Mucosa of rectum (tissue), 2 donors: Measurements from ENCODE around the gene PLA2G3.

ENCODE experiments used
- H3K27ac ChIP-seq, 2 donors: one replicate each; pipeline ENCODE4 v1.7.0; 2013; ENCODE audit warnings: inconsistent platforms in 2 of 2, low read depth in 2 of 2, low read length in 2 of 2
- H3K27me3 ChIP-seq, 2 donors: one replicate each; pipeline ENCODE4 v1.7.0; 2013; ENCODE audit warnings: low read length in 2 of 2; ENCODE audit not compliant: control insufficient read depth in 2 of 2, insufficient read depth in 2 of 2
- H3K36me3 ChIP-seq, 2 donors: one replicate each; pipeline ENCODE4 v1.7.0; 2013; ENCODE audit warnings: low read length in 2 of 2; ENCODE audit not compliant: control insufficient read depth in 2 of 2, insufficient read depth in 2 of 2
- H3K4me1 ChIP-seq, 2 donors: one replicate each; pipeline ENCODE4 v1.7.0; 2013; ENCODE audit warnings: low read length in 2 of 2, mild to moderate bottlenecking in 1 of 2; ENCODE audit not compliant: control insufficient read depth in 2 of 2, insufficient read depth in 2 of 2
- H3K4me3 ChIP-seq, 2 donors: one replicate each; pipeline ENCODE4 v1.7.0; 2013; ENCODE audit warnings: low read length in 2 of 2
- H3K9ac ChIP-seq, 2 donors: one replicate each; pipeline ENCODE4 v1.7.0; 2013; ENCODE audit warnings: low read length in 2 of 2, low read depth in 1 of 2, mild to moderate bottlenecking in 1 of 2
- H3K9me3 ChIP-seq, 2 donors: one replicate each; pipeline ENCODE4 v1.7.0; 2013; ENCODE audit warnings: low read length in 2 of 2; ENCODE audit not compliant: control insufficient read depth in 2 of 2
- donor health status: healthy.
- donor health status: Normal muscosa, but diverticular disease.

PLA2G3 gene

DNA sequence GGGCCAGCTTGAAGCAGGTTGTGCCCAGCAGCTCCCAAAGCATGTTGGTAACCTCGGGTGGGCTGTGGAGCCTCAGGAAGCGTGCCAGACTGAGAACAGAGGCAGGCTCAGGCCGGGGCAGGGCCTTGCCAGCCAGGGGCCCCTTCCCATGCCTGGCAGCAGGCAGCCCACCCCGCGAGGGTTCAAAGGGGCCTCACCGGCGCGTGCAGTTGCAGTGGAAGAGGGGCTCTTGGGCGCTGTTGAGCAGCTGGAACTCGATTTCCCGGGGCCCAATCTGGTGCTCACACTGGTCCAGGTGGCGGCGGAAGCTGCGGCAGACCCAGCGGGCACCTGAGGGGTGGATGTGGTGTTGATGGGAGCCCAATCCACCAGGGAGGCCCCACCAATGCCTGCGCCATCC is 3.6 kb downstream of the PLA2G3 start:
- Histone ChIP-seq H3K36me3 (peaks cover 2 to 4% of the 10 kb centered on the region in 2 donors), H3K9ac (no peak overlapping the region), H3K4me1 (no peaks in the 10 kb centered on the region), H3K9me3 (no peaks in the 10 kb centered on the region), H3K27me3 (no peaks in the 10 kb centered on the region), H3K27ac (no peak overlapping the region), H3K4me3 (no peak overlapping the region)

DNA sequence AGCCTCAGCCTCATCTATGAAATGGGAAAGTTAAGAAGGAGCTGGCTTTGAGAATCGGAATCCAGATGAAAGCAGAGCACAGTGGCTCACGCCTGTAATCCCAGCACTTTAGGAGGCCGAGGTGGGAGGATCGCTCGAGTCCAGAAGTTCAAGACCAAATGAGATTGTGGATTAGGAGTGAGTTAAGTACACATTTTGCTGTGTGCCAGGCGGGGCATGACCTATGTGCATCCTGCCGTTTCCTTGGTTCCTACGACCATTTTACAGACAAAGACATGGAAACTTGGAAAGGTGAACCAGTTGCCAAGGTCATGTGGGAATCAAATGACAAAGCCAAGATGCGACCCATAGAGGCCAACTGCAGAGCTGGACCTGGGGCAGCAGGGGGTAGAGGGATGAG is 4.2 kb downstream of the PLA2G3 start:
- no peaks in the 10 kb centered on the region for H3K4me1 ChIP-seq
- peaks cover 2 to 4% of the 10 kb centered on the region in 2 donors for H3K36me3 ChIP-seq
- H3K9me3 ChIP-seq, result no peaks in the 10 kb centered on the region
- H3K4me3 ChIP-seq, result no peak overlapping the region
- H3K9ac ChIP-seq, result no peak overlapping the region
- no peak overlapping the region for H3K27ac ChIP-seq
- H3K27me3 ChIP-seq, result no peaks in the 10 kb centered on the region

DNA sequence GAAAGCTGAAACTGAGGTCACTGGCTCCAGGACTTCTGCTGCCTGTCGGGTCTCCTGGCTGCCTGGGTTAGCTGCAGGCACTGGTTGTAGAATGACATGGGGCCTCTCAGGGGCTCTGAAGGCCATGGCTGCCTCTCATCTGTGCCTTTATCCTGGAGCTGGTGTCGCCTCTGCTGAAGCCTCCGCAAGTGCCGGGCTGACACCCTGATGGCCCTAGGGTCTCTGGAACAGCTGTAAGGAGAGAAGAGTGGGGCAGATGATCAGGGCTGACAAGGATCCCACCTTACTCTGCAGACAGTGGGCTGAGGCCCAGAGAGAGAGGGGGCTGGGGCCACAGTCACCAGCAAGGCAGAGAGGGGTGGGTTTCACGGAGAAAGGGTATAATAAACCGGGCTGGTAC is 4.6 kb downstream of the PLA2G3 start:
- Histone ChIP-seq H3K9ac (no peak overlapping the region), H3K4me1 (no peaks in the 10 kb centered on the region), H3K9me3 (no peaks in the 10 kb centered on the region), H3K36me3 (peaks cover 2 to 4% of the 10 kb centered on the region in 2 donors), H3K27ac (no peak overlapping the region), H3K4me3 (no peak overlapping the region), H3K27me3 (no peaks in the 10 kb centered on the region)

DNA sequence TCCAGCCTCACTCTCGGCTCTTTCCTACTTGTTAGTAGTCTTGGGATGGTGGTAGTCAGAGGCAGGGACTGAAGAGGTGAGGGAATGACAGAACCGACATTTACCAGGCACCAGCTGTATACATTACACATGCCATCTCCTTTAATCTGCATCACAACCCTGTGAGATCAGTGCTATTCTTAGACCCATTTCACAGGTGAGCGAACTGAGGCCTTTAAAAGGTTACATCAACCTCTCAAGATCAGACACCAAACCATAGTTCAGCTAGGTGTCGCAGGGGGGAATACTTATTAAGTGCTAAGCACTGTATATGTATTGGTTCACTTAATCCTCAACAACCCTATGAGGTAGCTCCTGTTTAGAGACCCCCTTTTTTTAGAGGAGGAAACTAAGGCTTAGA is 5.6 kb downstream of the PLA2G3 start:
- H3K27me3 ChIP-seq, result no peaks in the 10 kb centered on the region
- H3K36me3 ChIP-seq, result peaks cover 2 to 4% of the 10 kb centered on the region in 2 donors
- H3K9me3 ChIP-seq, result no peaks in the 10 kb centered on the region
- no peak overlapping the region for H3K27ac ChIP-seq
- no peak overlapping the region for H3K4me3 ChIP-seq
- no peaks in the 10 kb centered on the region for H3K4me1 ChIP-seq
- H3K9ac ChIP-seq, result no peak overlapping the region

DNA sequence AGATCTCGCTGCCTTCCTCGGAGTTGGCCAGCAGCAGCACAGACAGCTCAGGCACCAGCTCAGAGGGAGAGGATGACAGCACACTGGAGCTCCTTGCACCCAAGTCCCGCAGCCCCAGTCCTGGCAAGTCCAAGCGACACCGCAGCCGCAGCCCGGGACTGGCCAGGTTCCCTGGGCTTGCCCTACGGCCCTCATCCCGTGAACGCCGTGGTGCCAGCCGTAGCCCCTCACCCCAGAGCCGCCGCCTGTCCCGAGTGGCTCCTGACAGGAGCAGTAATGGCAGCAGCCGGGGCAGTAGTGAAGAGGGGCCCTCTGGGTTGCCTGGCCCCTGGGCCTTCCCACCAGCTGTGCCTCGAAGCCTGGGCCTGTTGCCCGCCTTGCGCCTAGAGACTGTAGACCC is 6.4 kb downstream of the PLA2G3 start:
- no peaks in the 10 kb centered on the region for H3K4me1 ChIP-seq
- no peak overlapping the region for H3K9ac ChIP-seq
- H3K27ac ChIP-seq, result no peak overlapping the region
- no peak overlapping the region for H3K4me3 ChIP-seq
- H3K27me3 ChIP-seq, result no peaks in the 10 kb centered on the region
- no peaks in the 10 kb centered on the region for H3K9me3 ChIP-seq
- H3K36me3 ChIP-seq, result peaks cover 2 to 4% of the 10 kb centered on the region in 2 donors

DNA sequence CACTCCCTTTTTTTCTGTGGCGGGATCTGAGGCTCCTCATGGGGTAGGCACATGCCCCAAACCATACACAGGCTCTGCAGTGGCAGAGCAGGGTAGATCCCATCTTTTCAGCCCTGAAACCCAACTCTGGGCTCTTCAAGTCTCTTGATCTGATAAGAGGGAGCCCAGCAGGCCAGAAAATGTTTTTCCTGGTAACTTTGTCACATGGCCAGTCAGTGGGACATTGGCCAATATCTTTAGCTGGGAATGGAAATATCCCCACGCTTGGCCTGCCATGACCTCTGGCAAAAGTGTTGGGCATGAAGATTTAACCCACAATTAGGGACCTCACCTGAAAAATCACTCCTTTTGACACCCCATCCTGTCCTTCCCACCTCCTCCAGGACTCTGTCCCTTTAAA is 9.4 kb downstream of the PLA2G3 start:
- no peaks in the 10 kb centered on the region for H3K9me3 ChIP-seq
- H3K4me1 ChIP-seq, result peaks cover 0 to 2% of the 10 kb centered on the region in 2 donors
- H3K9ac ChIP-seq, result no peak overlapping the region
- H3K27ac ChIP-seq, result no peak overlapping the region
- H3K36me3 ChIP-seq, result peaks cover 4 to 9% of the 10 kb centered on the region in 2 donors
- H3K27me3 ChIP-seq, result no peaks in the 10 kb centered on the region
- no peak overlapping the region for H3K4me3 ChIP-seq

DNA sequence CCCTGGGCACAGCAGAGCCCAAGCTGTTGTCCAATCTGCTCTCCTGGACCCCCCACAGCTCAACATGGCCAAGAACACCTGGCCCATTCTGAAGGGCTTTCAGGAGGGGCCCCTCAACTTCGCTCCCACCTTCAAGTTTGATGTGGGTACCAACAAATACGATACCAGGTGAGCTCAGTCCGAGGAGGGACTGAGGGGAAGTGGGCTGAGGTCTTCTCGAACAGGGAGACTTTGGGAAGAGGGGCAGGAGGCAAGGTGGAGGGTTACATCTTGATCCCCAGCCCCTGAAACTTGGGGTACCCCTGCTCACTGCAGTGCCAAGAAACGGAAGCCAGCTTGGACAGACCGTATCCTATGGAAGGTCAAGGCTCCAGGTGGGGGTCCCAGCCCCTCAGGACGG is 12.2 kb downstream of the PLA2G3 start:
- Histone ChIP-seq H3K4me3 (no peak overlapping the region), H3K4me1 (peaks cover 0 to 8% of the 10 kb centered on the region in 2 donors), H3K36me3 (peaks cover 0 to 9% of the 10 kb centered on the region in 2 donors), H3K9ac (no peak overlapping the region), H3K27ac (no peak overlapping the region), H3K27me3 (no peaks in the 10 kb centered on the region), H3K9me3 (no peaks in the 10 kb centered on the region)

DNA sequence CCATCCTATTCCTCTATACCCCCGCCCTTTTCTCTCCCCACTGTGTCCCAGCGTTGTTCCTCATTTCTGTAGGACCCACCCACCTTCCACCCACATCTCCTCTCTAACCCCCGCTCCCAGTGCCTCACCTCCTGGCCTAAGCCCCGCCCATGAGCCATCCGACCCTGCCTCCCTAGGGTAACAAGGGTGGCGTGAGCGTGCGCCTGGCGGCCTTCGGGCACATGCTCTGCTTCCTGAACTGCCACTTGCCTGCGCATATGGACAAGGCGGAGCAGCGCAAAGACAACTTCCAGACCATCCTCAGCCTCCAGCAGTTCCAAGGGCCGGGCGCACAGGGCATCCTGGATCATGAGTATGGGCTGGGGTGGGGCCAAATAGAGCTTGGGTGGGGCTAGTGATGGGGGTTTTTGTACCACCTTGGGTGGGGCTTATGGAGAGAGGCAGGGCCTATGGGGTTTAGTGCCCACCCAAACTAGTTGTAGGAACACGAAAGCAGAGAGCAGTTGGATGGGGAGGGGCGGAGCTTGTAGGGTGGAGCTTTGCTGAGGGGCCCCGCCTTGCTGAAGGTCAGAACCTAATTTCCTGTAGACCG is 13.0 kb downstream of the PLA2G3 start:
- peaks cover 5 to 16% of the 10 kb centered on the region in 2 donors for H3K4me1 ChIP-seq
- H3K27ac ChIP-seq, result no peak overlapping the region
- H3K27me3 ChIP-seq, result no peaks in the 10 kb centered on the region
- peaks cover 0 to 7% of the 10 kb centered on the region in 2 donors for H3K36me3 ChIP-seq
- no peaks in the 10 kb centered on the region for H3K9me3 ChIP-seq
- no peak overlapping the region for H3K4me3 ChIP-seq
- H3K9ac ChIP-seq, result no peak overlapping the region

DNA sequence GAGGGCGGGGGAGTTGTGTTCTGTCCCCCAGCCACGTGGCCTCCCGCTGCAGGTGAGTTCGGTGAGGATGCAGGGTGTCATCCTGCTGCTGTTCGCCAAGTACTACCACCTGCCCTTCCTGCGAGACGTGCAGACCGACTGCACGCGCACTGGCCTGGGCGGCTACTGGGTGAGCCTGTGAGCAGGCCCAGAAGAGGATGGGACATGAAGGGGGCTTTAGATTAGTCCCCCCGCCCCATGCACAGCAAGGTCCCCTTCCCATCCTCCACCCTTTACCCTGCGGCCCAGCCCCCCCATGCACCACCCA is 13.5 kb downstream of the PLA2G3 start:
- H3K9ac ChIP-seq, result no peak overlapping the region
- peaks cover 0 to 7% of the 10 kb centered on the region in 2 donors for H3K36me3 ChIP-seq
- H3K9me3 ChIP-seq, result no peaks in the 10 kb centered on the region
- H3K4me1 ChIP-seq, result peaks cover 10 to 20% of the 10 kb centered on the region in 2 donors
- H3K27me3 ChIP-seq, result no peaks in the 10 kb centered on the region
- no peak overlapping the region for H3K4me3 ChIP-seq
- H3K27ac ChIP-seq, result no peak overlapping the region

DNA sequence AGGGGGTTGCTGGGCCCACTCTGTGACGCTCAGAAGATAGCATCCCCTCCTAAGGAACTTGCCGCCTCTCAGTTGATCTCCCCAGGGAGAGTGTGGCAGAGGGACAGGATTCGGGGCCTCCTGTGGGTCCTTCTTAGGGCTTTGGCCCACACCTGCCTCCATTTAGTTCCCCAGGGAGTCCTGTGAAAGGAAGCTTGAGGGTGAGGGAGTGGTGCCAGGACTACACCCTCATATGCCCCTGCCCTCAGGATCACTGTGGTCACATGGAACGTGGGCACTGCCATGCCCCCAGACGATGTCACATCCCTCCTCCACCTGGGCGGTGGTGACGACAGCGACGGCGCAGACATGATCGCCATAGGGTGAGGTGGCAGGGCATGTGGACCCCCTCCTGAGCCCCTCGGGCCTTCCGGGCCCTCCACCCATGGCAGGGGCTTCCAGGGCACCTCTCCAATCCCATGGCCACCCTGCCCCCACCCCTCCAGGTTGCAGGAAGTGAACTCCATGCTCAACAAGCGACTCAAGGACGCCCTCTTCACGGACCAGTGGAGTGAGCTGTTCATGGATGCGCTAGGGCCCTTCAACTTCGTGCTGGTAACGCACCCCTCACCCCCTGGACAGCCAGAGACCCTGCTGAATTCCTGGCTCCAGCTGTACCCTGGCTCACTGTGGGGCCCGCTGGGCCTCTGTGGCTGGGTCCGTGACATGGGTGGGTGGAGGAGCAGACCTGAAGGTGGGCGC is 14.0 kb downstream of the PLA2G3 start:
- no peak overlapping the region for H3K9ac ChIP-seq
- H3K4me1 ChIP-seq, result peaks cover 12 to 24% of the 10 kb centered on the region in 2 donors
- no peaks in the 10 kb centered on the region for H3K9me3 ChIP-seq
- peaks cover 0 to 7% of the 10 kb centered on the region in 2 donors for H3K36me3 ChIP-seq
- no peak overlapping the region for H3K27ac ChIP-seq
- no peak overlapping the region for H3K4me3 ChIP-seq
- H3K27me3 ChIP-seq, result no peaks in the 10 kb centered on the region
